Chondrocyte (in vitro differentiated cells): ENCODE results near the gene FLOT1. TPM values are rescaled to one million over a fixed set of nuclear protein-coding genes. Genes with fewer than 3 reads are reported as not detected.

Experiments used
- DNase-seq: peaks from one replicate; pipeline ENCODE4 v3.0.0; 2021; ENCODE audit warnings: mixed read lengths, low spot score
- H3K27ac Mint-ChIP-seq: one replicate; pipeline ENCODE4 v1.8.0; 2021; ENCODE audit warnings: mild to moderate bottlenecking, moderate library complexity, mixed read lengths; ENCODE audit not compliant: unreplicated experiment
- H3K27me3 Mint-ChIP-seq: 2 replicates; pipeline ENCODE4 v1.8.0; 2021; ENCODE audit warnings: low read depth, mixed read lengths
- H3K36me3 Mint-ChIP-seq: 2 replicates; pipeline ENCODE4 v1.8.0; 2021; ENCODE audit warnings: low read depth, mixed read lengths
- H3K4me1 Mint-ChIP-seq: 2 replicates; pipeline ENCODE4 v1.8.0; 2021; ENCODE audit warnings: low read depth, mild to moderate bottlenecking, mixed read lengths
- H3K4me3 Mint-ChIP-seq: one replicate; pipeline ENCODE4 v1.8.0; 2021; ENCODE audit warnings: mild to moderate bottlenecking, moderate library complexity, mixed read lengths; ENCODE audit not compliant: unreplicated experiment
- H3K9me3 Mint-ChIP-seq: 2 replicates; pipeline ENCODE4 v1.8.0; 2021; ENCODE audit warnings: low read depth, mixed read lengths
- total RNA-seq: library from RNA; stranded (reverse); gene quantifications from 3 replicates; pipeline ENCODE4 v1.2.1, GENCODE V29; 2021
- TF ChIP-seq, protein P1 (sequence below): fragments of 200-600 bp; sonication (generic); IDR thresholded peaks from 2 replicates; pipeline ENCODE4 v1.5.0; 2021; ENCODE audit warnings: antibody characterized with exemption, mild to moderate bottlenecking, moderate library complexity

The FLOT1 gene
- total RNA-seq, 1 donor from 2014 or later: 66.8 TPM

- no peak overlapping the region for H3K4me3 Mint-ChIP-seq
- no peak for DNase-seq
- peaks cover 9% of the 10 kb centered on the region for H3K36me3 Mint-ChIP-seq
- TF ChIP-seq, protein P1, sequence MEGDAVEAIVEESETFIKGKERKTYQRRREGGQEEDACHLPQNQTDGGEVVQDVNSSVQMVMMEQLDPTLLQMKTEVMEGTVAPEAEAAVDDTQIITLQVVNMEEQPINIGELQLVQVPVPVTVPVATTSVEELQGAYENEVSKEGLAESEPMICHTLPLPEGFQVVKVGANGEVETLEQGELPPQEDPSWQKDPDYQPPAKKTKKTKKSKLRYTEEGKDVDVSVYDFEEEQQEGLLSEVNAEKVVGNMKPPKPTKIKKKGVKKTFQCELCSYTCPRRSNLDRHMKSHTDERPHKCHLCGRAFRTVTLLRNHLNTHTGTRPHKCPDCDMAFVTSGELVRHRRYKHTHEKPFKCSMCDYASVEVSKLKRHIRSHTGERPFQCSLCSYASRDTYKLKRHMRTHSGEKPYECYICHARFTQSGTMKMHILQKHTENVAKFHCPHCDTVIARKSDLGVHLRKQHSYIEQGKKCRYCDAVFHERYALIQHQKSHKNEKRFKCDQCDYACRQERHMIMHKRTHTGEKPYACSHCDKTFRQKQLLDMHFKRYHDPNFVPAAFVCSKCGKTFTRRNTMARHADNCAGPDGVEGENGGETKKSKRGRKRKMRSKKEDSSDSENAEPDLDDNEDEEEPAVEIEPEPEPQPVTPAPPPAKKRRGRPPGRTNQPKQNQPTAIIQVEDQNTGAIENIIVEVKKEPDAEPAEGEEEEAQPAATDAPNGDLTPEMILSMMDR: no peak
- H3K4me1 Mint-ChIP-seq: peaks cover 68% of the 10 kb centered on the region
- H3K27me3 Mint-ChIP-seq: no peaks in the 10 kb centered on the region
- H3K27ac Mint-ChIP-seq: peak overlapping the region; percentile 95
- H3K9me3 Mint-ChIP-seq: no peaks in the 10 kb centered on the region
Measured at GRCh38 chr6:30747902-30748769, 5.6 kb upstream of the FLOT1 start.

DNA sequence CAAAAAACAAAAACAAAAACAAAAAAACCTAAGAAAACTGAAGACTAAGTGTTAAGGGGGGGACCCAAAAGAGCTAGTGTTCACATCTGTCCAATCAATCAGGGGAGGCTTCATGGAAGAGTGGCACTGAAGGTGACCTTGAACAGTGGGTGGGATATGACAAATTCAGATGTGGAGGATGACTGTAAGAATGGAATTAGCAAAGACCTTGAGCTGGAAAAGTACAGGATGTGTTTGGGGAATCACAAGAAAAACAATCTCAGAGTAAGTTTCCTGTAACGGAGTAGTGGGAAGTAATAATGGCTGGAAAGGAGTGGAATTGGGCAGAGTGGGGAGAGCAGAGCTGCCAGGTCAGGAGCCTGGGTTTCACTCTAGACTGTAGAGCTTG, 4.8 kb upstream of the FLOT1 start:
- TF ChIP-seq, protein P1: no peak
- Mint-ChIP-seq H3K4me1 (peaks cover 61% of the 10 kb centered on the region), H3K36me3 (peaks cover 13% of the 10 kb centered on the region), H3K4me3 (peak overlapping the region; percentile 38), H3K9me3 (no peaks in the 10 kb centered on the region), H3K27me3 (no peaks in the 10 kb centered on the region), H3K27ac (peak overlapping the region; percentile 95)
- no peak for DNase-seq

DNA sequence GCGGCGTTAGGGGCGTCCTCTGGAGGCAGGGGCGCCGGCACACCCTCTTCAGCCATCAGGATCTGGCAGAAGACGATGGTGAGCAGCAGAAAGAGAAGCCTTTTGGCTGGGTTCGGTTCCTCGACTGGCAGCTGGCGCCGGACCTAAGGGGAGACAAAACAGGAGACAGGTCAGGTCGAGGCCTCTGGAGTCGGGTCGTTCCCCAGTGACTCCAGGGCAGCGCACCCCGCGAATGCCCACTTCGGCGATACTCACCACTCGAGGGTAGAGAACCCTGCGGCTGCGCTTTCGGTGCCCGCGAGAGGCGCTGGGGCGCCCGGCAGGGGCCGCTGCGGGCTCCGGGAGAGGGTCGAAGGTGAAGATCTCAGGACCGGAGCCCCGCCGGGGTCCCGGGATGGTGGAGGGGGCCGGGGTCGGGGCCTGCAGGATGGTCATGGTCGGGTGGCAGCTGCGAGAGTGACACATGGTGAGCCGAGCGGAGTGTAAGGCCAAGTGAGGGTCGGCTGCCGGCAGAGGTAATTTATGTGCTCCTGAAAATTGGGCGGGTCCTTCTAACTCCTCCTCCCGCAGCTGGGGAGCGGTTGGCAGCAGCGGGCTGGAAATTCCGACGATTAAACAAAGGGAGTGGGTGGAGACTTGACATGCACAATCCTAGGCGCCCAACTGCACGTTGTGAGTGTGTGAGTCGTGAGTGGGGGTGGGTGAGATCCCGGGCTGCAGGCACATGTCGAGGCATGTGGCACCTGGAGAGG, 1.7 kb upstream of the FLOT1 start, which contains the start of gene IER3:
Gene IER3, minus strand, starts transcription at position 494 of the 752 bp plus-strand sequence. Its CDS starts 29 bp downstream, at position 465.
- no peaks in the 10 kb centered on the region for H3K27me3 Mint-ChIP-seq
- TF ChIP-seq, protein P1: peak; percentile 82
- no peaks in the 10 kb centered on the region for H3K9me3 Mint-ChIP-seq
- DNase-seq: peak; percentile 97
- peaks cover 16% of the 10 kb centered on the region for H3K36me3 Mint-ChIP-seq
- H3K27ac Mint-ChIP-seq: peak within 1 kb of the TSS; percentile 93
- H3K4me3 Mint-ChIP-seq: peak within 1 kb of the TSS; percentile 93
- peaks cover 64% of the 10 kb centered on the region for H3K4me1 Mint-ChIP-seq

DNA sequence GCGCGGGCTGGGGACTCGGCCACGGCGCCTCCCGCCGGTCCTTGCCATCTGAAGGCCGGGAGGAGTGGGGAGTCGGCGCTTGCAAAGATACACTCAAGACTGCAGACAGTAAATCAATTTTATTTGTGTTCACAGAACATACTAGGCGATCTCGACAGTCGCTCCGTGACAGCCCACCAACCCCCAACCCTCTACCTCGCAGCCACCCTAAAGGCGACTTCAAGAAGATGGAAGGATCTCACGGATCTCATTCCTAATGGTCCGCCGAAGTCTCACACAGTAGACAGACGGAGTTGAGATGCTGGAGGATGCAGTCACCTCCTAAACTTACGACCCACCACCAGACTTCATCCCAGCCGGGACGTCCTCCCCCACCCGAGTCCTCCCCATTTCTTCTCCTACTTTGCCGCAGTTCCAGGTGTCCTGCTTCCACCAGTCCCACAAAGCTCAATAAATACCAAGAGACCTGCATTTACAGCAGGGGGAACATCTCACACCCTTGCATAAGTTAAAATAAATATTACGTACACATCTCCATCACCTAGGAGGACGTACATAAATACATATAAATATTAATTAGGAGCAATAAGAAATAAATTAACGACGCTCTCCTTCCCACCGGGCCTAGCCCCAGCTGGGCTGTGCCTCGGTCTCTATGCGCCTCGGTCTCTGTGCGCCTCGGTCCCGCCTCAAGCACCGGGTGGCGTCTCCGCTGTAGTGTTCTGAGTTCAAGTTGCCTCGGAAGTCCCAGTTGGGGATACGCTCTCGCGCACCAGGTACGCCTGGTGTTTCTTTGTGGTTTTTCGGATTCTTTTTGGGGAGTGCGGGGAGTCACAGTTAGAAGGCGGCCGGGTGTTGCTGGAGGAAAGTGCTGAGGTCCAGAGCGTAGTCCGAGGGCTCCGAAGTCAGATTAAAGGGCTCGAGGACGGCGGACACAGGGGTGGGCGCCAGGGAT, 889 bp upstream of the FLOT1 start:
- no peak for DNase-seq
- H3K27ac Mint-ChIP-seq: peak overlapping the region; percentile 93
- TF ChIP-seq, protein P1: no peak
- H3K27me3 Mint-ChIP-seq: no peaks in the 10 kb centered on the region
- H3K36me3 Mint-ChIP-seq: peaks cover 21% of the 10 kb centered on the region
- peaks cover 64% of the 10 kb centered on the region for H3K4me1 Mint-ChIP-seq
- H3K9me3 Mint-ChIP-seq: no peaks in the 10 kb centered on the region
- peak overlapping the region; percentile 93 for H3K4me3 Mint-ChIP-seq
